Erythroblast (primary cell): ENCODE results near the gene SEC11C.
A peak's percentile ranks its signal among the peaks of the same experiment; 100 is the strongest.

ENCODE experiments used
- DNase-seq, 2 experiments: peaks; one replicate each; lab custom pipeline; 2025; lab: John Stamatoyannopoulos, UW
- GATA1 ChIP-seq: IDR thresholded peaks from 2 replicates; pipeline ENCODE4 v1.6.1; 2011; ENCODE audit warnings: low read depth, mild to moderate bottlenecking, control low read depth, low read length, moderate library complexity
- POLR2A ChIP-seq: IDR thresholded peaks from 2 replicates; pipeline ENCODE4 v1.6.1; 2011; ENCODE audit warnings: mild to moderate bottlenecking, low read length

The SEC11C gene

GRCh38 chr18:59139615-59140301, at the start of gene SEC11C:
TSS of gene SEC11C (plus strand) at chr18:59139884. CDS start at chr18:59139949, 65 bp downstream.
- TF ChIP-seq POLR2A (peak; percentile 52), GATA1 (no peak)
- peak; percentile 98 to 99 for DNase-seq

GRCh38 chr18:59090966-59091603, 48.6 kb upstream of the SEC11C start:
- DNase-seq = no peak
- no peak for TF ChIP-seq POLR2A
- no peak for TF ChIP-seq GATA1

- no peak for TF ChIP-seq POLR2A
- TF ChIP-seq GATA1 = no peak
- no peak for DNase-seq
These were observed 46.0 kb upstream of the SEC11C start for GRCh38 chr18:59093668-59094067.

GRCh38 chr18:59094569-59094968, 45.1 kb upstream of the SEC11C start:
- TF ChIP-seq POLR2A = no peak
- TF ChIP-seq GATA1 = no peak
- no peak for DNase-seq

GRCh38 chr18:59096098-59096789, 43.4 kb upstream of the SEC11C start:
- TF ChIP-seq GATA1 (no peak), POLR2A (no peak)
- no peak for DNase-seq

- DNase-seq = no peak
- TF ChIP-seq POLR2A (no peak), GATA1 (no peak)
These were observed 37.8 kb upstream of the SEC11C start for GRCh38 chr18:59101830-59102414.

- TF ChIP-seq GATA1 = no peak
- TF ChIP-seq POLR2A = no peak
- DNase-seq = no peak
These were observed 30.3 kb upstream of the SEC11C start for GRCh38 chr18:59109375-59109774.

- DNase-seq = no peak
- TF ChIP-seq GATA1 = no peak
- TF ChIP-seq POLR2A = no peak
These were observed 25.5 kb upstream of the SEC11C start for GRCh38 chr18:59114160-59114559.

GRCh38 chr18:59123588-59124369, 15.9 kb upstream of the SEC11C start:
- DNase-seq = no peak
- no peak for TF ChIP-seq POLR2A
- no peak for TF ChIP-seq GATA1

GRCh38 chr18:59124370-59124704, 15.3 kb upstream of the SEC11C start:
- TF ChIP-seq POLR2A = no peak
- TF ChIP-seq GATA1 = no peak
- no peak for DNase-seq

- no peak for TF ChIP-seq POLR2A
- TF ChIP-seq GATA1 = no peak
- no peak for DNase-seq
These were observed 12.6 kb upstream of the SEC11C start for GRCh38 chr18:59127047-59127446.

GRCh38 chr18:59129951-59130703, 9.6 kb upstream of the SEC11C start:
- TF ChIP-seq GATA1 = no peak
- no peak for TF ChIP-seq POLR2A
- no peak for DNase-seq

- TF ChIP-seq GATA1 (no peak), POLR2A (no peak)
These were observed 6.7 kb upstream of the SEC11C start for GRCh38 chr18:59132810-59133465.

More at GRCh38 chr18:59132810-59133465, 6.7 kb upstream of the SEC11C start:
- DNase-seq = no peak
